GM18909 (cell line): ENCODE results near the gene CPLANE2.
"Not testable (repeated sequence)": the region's sequence is repeated elsewhere in the genome, so short reads cannot be mapped to it uniquely, and the experiment has no call there.

Source experiments
- ATAC-seq: cut with Tn5 transposase; IDR thresholded peaks from one replicate; pipeline ENCODE4 v1.9.1; 2021; ENCODE audit warnings: mild to moderate bottlenecking; ENCODE audit not compliant: unreplicated experiment, poor library complexity

CPLANE2 gene

GRCh38 chr1:16249596-16250241 lies 12.7 kb upstream of the CPLANE2 start:
- no peak for ATAC-seq

DNA sequence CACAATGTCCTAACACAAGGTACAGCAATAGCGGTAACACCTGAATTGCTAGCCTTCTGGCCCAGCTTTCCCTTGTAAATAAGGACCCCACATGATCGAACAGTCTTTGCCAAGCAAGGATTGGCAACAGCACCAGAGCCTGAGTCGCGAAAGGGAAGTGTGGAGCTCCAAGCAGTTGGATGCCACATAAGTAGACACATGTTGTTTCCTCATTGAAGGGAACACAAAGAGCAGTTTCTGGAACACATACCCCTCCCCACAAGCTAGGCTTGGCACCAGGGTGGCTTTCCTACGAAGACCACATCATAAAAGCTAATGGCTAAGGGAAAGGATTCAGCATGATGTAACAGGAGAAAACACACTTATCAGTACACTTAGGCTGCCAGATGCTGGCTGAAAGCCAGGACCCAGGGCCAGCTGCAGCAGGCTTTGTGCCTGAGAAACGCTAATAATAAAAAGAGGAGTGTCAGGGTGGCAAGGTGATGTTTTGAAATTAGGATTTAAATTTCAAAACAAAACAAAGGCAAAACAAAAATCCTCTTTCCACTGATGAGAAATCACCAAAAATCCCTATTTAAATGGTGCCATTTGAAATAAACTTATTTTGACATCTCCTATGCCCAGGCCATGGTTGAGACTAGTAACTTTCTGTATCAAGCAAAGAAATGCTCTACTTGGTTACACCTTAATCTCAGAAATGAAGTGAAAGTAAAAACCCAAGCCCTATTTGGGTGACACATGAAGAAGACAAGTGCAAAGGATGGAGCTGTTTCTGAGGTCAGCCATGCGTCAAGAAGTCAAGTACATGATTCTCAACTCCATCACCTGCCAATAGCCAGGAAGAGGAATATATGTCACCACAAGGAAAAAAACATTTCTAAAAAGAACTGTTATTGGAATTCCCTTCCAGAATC lies 11.9 kb upstream of the CPLANE2 start:
- no peak for ATAC-seq

DNA sequence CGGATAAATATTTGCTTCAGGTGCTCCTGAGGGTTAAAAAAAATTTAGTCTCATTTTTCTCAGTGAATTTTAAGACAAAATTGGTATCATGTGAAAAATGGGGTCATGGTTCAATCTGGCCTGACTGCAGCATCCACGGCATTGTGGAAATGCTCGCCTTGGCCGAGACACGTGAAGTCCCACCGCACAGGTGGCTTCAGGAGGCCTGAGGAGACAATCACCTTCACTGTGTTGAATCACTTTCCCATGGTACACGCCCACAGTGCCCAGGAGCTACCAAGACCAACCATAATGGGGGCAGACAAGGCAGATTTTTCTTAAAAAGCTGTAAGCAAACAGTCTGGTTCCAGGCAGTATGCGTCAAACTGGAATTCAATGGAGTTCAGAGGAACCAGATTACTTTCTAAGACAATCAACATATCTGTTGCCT lies 11.0 kb upstream of the CPLANE2 start:
- no peak for ATAC-seq

DNA sequence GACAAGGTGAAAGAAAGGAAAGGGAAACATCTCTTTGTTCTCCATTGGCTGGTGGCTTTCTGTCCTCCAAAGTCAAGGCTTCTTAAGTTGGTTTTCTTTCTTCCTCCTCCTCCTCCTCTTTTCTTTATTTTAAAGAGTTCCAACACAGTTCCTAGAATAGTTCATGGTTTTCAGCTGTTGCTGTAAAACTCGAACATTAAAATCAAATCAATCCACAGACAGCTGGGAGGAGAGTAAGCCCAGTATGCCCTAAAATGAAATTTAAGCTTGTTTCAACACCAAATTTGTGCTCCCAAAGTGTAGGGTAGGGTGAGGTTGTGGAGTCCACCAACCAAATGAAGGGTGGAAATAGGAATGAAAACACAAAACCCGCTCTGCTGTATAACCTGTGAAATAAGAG lies 10.5 kb upstream of the CPLANE2 start:
- no peak for ATAC-seq

GRCh38 chr1:16246961-16247360 lies 10.0 kb upstream of the CPLANE2 start:
- ATAC-seq, result no peak

DNA sequence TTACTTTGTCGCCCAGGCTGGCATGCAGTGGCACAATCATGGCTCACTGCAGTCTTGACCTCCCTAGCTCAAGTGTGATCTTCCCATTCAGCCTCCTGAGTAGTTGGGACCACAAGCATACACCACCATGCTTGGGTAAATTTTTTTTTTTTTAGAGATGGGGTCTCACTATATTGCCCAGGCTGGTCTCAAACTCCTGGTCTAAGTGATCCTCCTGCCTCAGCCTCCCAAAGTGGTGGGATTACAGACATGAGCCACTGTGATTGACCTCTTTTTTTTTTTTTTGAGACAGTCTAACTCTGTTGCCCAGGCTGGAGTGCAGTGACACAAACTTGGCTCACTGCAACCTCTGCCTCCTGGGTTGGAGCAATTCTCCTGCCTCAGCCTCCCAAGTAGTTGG lies 9.3 kb upstream of the CPLANE2 start:
- not testable (repeated sequence) for ATAC-seq

DNA sequence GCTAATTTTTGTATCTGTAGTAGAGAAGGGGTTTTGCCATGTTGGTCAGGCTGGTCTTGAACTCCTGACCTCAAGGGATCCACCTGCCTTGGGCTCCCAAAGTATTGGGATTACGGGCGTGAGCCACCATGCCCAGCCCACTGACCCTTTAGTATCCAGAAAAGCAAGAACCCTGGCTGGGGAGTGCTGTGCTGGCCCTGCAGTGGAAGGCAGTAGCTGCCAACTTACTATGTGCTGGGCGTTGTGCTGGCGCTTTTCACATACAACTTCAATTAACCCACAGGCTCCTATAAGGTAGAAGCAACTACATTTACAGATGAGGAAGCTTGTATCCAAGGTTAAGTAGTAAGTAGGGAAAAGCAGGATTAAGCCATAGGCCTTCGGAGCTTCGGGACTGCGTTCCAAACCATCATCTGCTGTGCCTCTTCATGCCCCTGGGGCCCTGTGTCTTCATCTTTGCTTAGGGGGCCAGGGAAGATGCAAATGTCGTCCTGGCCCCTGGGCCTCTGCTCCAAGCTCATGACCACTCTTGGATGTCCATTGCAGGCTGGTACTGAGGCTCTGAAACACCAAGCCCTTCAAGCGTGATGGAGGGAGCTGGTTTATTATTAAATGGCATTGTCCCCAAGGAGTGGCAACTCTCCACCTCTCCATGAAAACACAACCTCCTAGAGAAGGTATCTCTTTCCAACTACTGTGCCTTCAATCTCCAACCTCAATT lies 8.7 kb upstream of the CPLANE2 start:
- no peak for ATAC-seq

GRCh38 chr1:16244650-16245285 lies 7.8 kb upstream of the CPLANE2 start:
- ATAC-seq, result no peak

DNA sequence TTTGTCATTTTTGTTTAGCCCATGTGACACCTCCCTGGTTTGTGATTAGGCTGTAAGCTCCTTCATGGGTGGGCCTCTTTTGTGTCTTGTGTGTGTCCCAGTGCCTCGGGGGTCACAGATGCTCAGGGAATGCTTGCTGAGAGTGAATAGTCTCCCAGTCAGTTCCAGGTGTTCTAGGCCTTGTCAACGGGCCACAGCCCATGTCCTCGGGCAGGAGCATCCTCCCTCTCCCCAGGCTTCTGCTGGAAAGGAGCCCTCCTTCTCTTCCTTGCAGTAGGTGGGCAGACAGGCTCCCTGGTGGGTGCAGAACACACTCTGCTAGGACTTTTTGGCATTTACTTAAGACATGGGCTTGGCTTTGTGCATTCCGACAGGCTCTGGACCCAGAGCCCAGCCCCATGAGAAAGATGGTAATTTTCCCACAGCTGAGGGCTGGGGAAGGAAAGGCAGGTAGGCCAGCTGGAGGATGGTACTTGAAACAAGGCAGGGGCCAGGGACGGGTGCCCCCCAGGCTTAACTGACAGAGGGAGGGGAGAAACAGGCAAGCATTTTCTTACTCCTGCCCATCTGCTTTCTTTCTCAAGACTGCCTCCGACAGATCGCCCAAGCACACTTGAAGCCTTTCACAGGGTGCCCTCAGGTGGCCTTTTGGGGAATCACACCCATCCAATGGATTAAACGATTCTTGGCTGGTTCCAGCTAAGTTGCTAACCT lies 7.1 kb upstream of the CPLANE2 start:
- ATAC-seq, result peak; percentile 59

GRCh38 chr1:16243215-16243610 lies 6.2 kb upstream of the CPLANE2 start:
- no peak for ATAC-seq

DNA sequence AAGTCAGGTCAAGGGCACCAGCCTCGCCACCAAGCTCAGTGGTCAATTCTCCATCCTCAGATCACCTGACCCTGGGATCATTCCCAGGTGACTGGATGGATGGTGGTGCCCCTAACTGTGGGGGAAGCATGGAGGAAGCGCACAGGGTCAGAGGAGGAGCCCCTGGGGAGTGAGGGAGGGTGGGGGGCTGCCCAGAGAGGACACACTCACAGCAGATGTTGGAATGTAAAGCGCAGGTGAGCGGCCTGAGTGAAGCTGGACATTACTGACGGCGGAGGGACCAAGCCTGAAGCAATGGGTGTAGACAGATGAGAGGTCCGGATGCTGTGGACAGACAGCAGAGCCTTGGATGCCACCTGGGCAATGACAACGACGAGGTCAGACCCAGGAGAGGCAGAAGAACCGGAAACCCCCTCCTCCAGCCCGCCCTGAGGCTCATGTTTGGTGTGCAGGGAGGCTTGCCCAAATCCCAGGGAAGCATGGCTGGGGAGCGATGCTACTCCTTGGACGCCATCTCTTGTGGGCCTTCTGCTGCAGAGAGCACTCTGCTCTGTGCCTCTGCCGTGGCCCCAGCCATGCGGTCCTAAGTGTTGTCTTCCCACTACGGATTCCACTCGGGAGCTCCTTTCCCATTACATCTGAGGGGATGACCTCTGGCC lies 5.7 kb upstream of the CPLANE2 start:
- ATAC-seq, result no peak

- ATAC-seq, result no peak
Measured at GRCh38 chr1:16241221-16241708, 4.3 kb upstream of the CPLANE2 start.

- no peak for ATAC-seq
Measured at GRCh38 chr1:16239972-16240491, 3.0 kb upstream of the CPLANE2 start.

DNA sequence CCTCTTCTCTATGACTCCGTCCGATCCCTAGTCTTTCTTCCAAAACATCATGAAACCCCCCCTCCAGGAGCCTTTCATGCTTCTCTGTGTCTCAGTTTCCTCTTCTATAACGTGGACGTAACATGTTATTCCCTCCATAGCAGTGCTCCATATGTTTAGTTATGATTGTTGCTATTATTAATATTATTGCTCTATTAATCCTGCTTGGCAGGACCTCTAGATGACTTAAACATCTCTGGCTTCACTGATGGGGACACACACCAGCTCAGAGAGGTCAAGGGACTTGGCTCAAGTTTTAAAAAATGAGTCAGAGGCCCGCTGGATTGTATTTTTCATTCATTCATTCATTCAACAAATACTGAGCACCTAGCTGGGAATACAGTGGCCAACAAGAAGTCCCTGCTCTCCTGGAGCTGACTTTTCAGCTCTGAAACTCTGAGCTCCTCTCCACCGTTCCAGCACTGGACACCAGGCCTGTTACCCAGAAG lies 404 bp upstream of the CPLANE2 start:
- no peak for ATAC-seq

DNA sequence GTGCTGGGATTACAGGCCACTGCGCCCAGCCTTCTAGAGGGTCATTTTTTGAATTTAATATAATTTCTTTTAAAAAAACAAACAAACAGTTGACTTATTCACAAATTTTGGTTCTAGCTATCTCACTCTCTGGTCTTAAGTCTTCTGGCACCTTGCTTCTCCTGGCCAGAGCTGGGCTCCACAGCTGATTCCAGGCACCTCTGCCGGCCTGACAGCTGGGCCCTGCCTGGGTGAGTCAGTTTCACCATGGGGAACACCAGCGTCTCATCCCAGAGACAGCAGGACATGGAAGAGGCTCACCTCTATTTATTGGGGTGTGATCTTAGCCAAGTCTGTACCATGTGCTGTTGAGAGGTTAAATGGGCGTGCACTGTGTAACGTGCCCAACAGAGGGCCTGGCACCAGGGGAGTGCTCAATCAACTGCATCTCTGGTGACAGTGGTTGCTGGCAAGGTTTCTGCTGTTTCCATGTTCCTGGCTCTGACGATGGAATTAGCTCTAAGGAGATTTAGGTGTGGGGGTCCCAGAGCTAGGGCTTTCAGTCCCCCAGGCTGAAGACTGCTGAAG lies 956 bp downstream of the CPLANE2 start:
- peak; percentile 53 for ATAC-seq

- no peak for ATAC-seq
Measured at GRCh38 chr1:16235347-16235746, 1.6 kb downstream of the CPLANE2 start.

DNA sequence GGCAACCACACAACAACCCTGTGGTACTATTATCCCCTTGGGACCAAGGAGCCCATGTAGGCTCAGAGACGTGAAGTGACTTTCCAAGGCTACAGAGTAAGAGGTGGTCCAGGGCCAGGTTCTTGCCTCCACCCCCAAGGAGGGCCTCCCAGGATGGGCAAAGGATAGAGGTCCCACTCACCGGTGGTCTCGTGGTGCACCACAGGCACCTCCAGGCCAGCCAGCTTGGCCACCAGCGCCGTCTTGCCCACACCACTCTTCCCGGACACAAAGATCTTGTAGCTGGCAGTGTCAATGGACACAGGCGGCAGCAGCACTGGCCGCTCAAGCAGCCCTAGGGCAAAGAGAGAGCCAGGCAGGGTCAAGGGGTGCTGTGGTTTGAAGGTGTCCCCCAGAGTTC lies 3.6 kb downstream of the CPLANE2 start:
- no peak for ATAC-seq

GRCh38 chr1:16232316-16232710 lies 4.7 kb downstream of the CPLANE2 start:
- ATAC-seq, result no peak
